Breast epithelium (tissue), 4 donors: ENCODE data around the gene AKR1C3. TPM values are rescaled to one million over a fixed set of nuclear protein-coding genes. Genes with fewer than 3 reads are reported as not detected.
"Not testable (repeated sequence)": the region's sequence is repeated elsewhere in the genome, so short reads cannot be mapped to it uniquely, and the experiment has no call there.

Source experiments
- DNase-seq, 2 donors: peaks; one replicate each; pipeline ENCODE4 v3.0.0-alpha.2; 2019; ENCODE audit warnings: low spot score in 2 of 2
- H3K27ac ChIP-seq, 2 donors: fragments of 200-600 bp; sonication (generic) in 1 of 2; one replicate each; pipeline ENCODE4 v1.5.1; 2016 to 2019; ENCODE audit warnings: mild to moderate bottlenecking in 1 of 2
- H3K27me3 ChIP-seq, 2 donors: fragments of 200-600 bp; sonication (generic) in 1 of 2; one replicate each; pipeline versions ENCODE4 v1.5.1 to v1.6.0; 2017 to 2019; ENCODE audit warnings: control low read depth in 1 of 2, mild to moderate bottlenecking in 1 of 2
- H3K36me3 ChIP-seq: fragments of 200-600 bp; one replicate; pipeline ENCODE4 v1.5.1; 2019
- H3K4me1 ChIP-seq, 2 donors: fragments of 200-600 bp; sonication (generic); one replicate each; pipeline ENCODE4 v1.5.1; 2016 to 2019; ENCODE audit warnings: control low read depth in 1 of 2
- H3K4me3 ChIP-seq, 3 donors: fragments of 200-600 bp; sonication (generic); 1 replicate in 2 of 3; 2 replicates in 1 of 3; pipeline ENCODE4 v1.5.1; 2016 to 2019; ENCODE audit warnings: mild to moderate bottlenecking in 3 of 3, moderate library complexity in 2 of 3
- H3K9me3 ChIP-seq, 2 donors: fragments of 200-600 bp; sonication (generic) in 1 of 2; one replicate each; pipeline ENCODE4 v1.5.1; 2016 to 2019; ENCODE audit warnings: control low read depth in 1 of 2
- CTCF ChIP-seq, 3 donors: fragments of 450-650 bp; IDR thresholded peaks; one replicate each; pipeline ENCODE4 v1.5.1; 2016 to 2017; ENCODE audit warnings: antibody characterized with exemption in 3 of 3, mild to moderate bottlenecking in 3 of 3, moderate library complexity in 3 of 3
- POLR2A ChIP-seq: fragments of 450-650 bp; IDR thresholded peaks from one replicate; pipeline ENCODE4 v1.6.1; 2016; ENCODE audit warnings: antibody characterized with exemption, mild to moderate bottlenecking, moderate library complexity
- POLR2AphosphoS5 ChIP-seq, 3 donors: sonication (generic); formaldehyde crosslinking; IDR thresholded peaks; one replicate each; pipeline ENCODE4 v1.6.1; 2017; ENCODE audit warnings: antibody characterized with exemption in 3 of 3
- intact Hi-C: fragments of 100-400 bp; cut with DNase I; formaldehyde crosslinking; loops from one replicate; pipeline ENCODE4 v1.15.1; 2023; ENCODE audit warnings: low total_unique reads
- total RNA-seq, 3 donors: library from RNA; depleted of rRNA; stranded (reverse); fragments of >200 nt; gene quantifications; one replicate each; pipeline ENCODE4 v1.1.0, GENCODE V29; 2016

Gene AKR1C3
- total RNA-seq, 3 donors from 2014 or later: 37.6 to 110 (median 70.8) TPM

- TF ChIP-seq POLR2A: no peak
- no peak for TF ChIP-seq CTCF (IDR thresholded peaks at IDR 0.05)
- TF ChIP-seq POLR2AphosphoS5 (IDR thresholded peaks at IDR 0.05): no peak
- intact Hi-C loops: no loop called here
- Histone ChIP-seq H3K4me1 (no peaks in the 10 kb centered on the region), H3K36me3 (no peaks in the 10 kb centered on the region), H3K9me3 (peaks cover 0 to 6% of the 10 kb centered on the region in 2 donors), H3K4me3 (no peak overlapping the region), H3K27me3 (no peaks in the 10 kb centered on the region), H3K27ac (no peak overlapping the region)
- DNase-seq: no peak
Observed at GRCh38 chr10:5116621-5117020, 22.4 kb downstream of the AKR1C3 start.

GRCh38 chr10:5117026-5117425, 22.8 kb downstream of the AKR1C3 start:
- H3K4me1 ChIP-seq: no peaks in the 10 kb centered on the region
- DNase-seq: no peak
- no peak overlapping the region for H3K27ac ChIP-seq
- no peak overlapping the region for H3K4me3 ChIP-seq
- intact Hi-C loops: no loop called here
- H3K27me3 ChIP-seq: no peaks in the 10 kb centered on the region
- H3K9me3 ChIP-seq: peaks cover 0 to 6% of the 10 kb centered on the region in 2 donors
- no peak for TF ChIP-seq CTCF (IDR thresholded peaks at IDR 0.05)
- TF ChIP-seq POLR2A: no peak
- TF ChIP-seq POLR2AphosphoS5 (IDR thresholded peaks at IDR 0.05): no peak
- no peaks in the 10 kb centered on the region for H3K36me3 ChIP-seq

GRCh38 chr10:5119997-5120396, 25.8 kb downstream of the AKR1C3 start:
- H3K4me1 ChIP-seq, H3K9me3 ChIP-seq, intact Hi-C loops, DNase-seq, H3K4me3 ChIP-seq, H3K36me3 ChIP-seq, H3K27ac ChIP-seq, H3K27me3 ChIP-seq: not testable (repeated sequence)

GRCh38 chr10:5123886-5124285, 29.7 kb downstream of the AKR1C3 start:
- DNase-seq: no peak
- intact Hi-C loops: no loop called here
- Histone ChIP-seq H3K4me1 (no peaks in the 10 kb centered on the region), H3K27ac (no peak overlapping the region), H3K27me3 (no peaks in the 10 kb centered on the region), H3K4me3 (no peak overlapping the region), H3K9me3 (peaks cover 0 to 13% of the 10 kb centered on the region in 2 donors), H3K36me3 (no peaks in the 10 kb centered on the region)
- no peak for TF ChIP-seq POLR2A
- TF ChIP-seq POLR2AphosphoS5 (IDR thresholded peaks at IDR 0.05): no peak
- no peak for TF ChIP-seq CTCF (IDR thresholded peaks at IDR 0.05)

- H3K27ac ChIP-seq: no peak overlapping the region
- no peaks in the 10 kb centered on the region for H3K36me3 ChIP-seq
- no peak for DNase-seq
- H3K4me3 ChIP-seq: no peak overlapping the region
- peaks cover 0 to 8% of the 10 kb centered on the region in 2 donors for H3K9me3 ChIP-seq
- no peak for TF ChIP-seq CTCF (IDR thresholded peaks at IDR 0.05)
- no peak for TF ChIP-seq POLR2A
- TF ChIP-seq POLR2AphosphoS5 (IDR thresholded peaks at IDR 0.05): no peak
- H3K4me1 ChIP-seq: no peaks in the 10 kb centered on the region
- H3K27me3 ChIP-seq: no peaks in the 10 kb centered on the region
- intact Hi-C loops: no loop called here
Observed at GRCh38 chr10:5125315-5126044, 31.3 kb downstream of the AKR1C3 start.
